HG03108 (cell line): Measurements from ENCODE around the gene CHMP5.
"Not testable (repeated sequence)": the region's sequence is repeated elsewhere in the genome, so short reads cannot be mapped to it uniquely, and the experiment has no call there.

Experiments used
- ATAC-seq: cut with Tn5 transposase; IDR thresholded peaks from one replicate; pipeline ENCODE4 v1.9.1; 2021; ENCODE audit warnings: moderate library complexity; ENCODE audit not compliant: unreplicated experiment

Gene CHMP5

DNA sequence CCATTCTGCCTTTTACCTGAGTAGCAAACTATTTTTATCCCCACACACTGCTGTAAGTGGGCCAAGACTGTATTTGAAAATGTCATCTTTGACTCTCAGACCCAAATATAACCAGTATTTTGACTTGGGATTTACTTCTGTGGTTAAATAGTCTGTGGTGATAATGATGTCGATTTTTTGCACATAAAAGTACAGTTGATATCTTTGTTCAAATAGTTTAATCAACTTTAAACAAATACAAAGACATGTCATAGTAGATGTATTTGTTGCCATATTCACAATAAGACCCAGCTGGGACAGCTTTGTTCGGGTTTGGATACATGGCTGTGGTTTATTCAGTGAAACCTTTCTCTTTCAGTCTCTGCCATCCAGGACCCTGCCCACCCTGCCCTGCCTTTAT, 45.9 kb downstream of the CHMP5 start:
- no peak for ATAC-seq

GRCh38 chr9:33311953-33312352, 47.1 kb downstream of the CHMP5 start:
- no peak for ATAC-seq

DNA sequence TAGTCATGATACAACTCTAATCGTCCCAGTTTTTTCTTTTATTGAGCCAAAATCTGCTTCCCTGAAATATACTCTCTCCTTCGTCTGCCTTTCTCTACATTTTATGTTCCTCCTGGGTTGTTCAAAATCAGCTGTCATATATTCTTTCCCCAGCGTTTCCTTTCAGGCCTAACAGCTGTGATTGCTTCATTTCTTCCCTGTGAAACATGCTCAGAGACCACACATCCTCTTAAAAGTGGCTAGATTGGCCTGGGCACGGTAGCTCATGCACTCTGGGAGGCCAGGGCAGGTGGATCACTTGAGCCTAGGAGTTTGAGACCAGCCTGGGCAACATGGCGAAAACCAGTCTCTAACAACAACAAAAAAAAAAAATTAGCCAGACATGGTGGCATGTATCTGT, 50.5 kb downstream of the CHMP5 start:
- no peak for ATAC-seq

DNA sequence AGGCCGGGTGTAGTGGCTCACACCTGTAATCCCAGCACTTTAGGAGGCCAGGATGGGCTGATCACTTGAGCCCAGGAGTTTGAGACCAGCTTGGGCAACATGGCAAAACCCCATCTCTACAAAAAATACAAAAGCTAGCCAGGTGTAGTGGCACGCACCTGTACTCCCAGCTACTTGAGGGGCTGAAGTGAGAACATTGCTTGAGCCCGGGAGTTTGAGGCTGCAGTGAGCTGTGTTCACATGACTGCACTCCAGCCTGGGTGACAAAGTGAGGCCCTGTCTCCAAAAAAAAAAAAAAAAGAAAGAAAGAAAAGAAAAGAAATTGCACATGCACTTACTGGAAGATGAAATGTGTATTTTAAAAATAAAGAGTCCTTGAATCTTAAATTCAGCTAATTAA, 52.3 kb downstream of the CHMP5 start:
- ATAC-seq: not testable (repeated sequence)

- no peak for ATAC-seq
Observed at GRCh38 chr9:33318225-33318624, 53.4 kb downstream of the CHMP5 start.

GRCh38 chr9:33318781-33319180, 53.9 kb downstream of the CHMP5 start:
- no peak for ATAC-seq

DNA sequence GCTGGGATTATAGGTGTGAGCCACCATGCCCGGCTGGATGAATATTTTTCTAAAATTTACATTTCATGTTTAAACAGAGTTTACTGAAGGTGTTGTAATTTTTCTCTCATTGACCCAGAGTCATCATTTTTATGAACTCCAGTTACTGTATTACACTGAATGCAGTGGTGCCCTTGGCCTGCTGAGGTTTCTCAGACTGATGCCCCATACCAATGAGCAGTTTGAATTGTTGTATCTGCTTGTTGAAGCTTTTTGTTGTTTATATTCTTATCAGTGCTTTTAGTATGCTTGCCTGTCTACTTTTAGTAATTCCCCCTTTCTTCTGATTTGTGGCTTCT, 55.4 kb downstream of the CHMP5 start:
- ATAC-seq: no peak

- no peak for ATAC-seq
Observed at GRCh38 chr9:33320568-33321261, 55.9 kb downstream of the CHMP5 start.

DNA sequence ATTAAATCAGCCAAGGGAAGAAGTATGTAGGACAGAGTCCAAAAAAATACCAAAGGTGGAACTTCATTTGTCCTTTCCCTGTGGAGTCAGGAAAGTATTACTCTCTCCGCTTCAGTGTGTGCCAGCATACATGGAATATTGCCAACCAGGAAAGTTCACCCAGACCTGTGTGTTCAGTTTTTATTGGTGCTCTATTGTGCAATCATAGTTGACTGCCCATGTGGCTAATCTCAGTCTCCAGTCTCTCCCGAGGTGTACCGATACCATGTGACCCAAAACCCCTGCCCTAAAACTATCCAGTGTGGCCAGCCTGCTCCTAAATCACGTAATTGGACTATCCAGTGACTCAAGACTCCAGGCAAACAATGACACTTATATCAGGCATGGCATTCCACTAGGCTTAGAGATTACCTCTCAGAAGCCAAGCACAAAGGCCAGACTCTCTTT, 64.3 kb downstream of the CHMP5 start:
- no peak for ATAC-seq

DNA sequence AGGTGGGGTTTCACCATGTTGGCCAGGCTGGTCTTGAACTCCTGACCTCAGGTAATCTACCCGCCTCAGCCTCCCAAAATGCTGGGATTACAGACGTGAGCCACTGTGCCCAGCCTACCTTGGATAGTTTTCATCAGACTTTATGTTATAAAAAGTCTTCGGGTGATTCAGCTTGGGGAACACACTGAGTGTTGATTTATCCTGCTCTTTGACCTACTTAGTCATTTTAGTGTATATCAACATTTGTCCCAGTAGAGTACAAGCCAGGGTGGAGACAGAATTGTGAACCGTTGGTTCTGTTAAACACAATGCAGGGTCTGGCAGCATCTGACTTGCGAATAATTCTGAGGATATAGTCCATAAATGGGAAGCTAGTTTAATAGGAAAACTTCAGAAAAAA, 65.1 kb downstream of the CHMP5 start:
- no peak for ATAC-seq

DNA sequence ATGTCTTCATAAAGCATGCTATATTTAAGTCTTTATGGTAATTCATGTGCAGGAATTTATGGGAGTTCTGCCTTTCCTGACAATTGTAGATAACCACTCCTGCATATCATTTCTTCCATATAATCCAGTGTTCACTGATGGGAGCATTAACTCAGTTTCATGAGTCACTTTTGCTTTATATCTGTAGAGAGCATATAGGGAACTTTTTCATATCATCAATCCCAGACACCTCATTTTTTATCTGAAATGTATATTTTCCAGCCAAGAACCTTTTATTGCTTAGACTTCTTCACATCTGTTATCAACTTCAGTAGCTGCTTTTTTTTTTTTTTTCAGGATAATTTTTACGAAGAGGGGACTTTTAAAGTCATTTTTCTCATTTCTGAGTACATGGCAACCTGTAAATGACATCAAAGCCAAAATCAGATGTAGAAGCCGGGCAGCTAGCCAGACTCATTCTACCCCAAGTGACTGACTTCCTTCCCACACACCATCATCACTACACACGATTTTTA, 66.6 kb downstream of the CHMP5 start:
- ATAC-seq: no peak
